Transverse colon (tissue), 4 donors: Measurements from ENCODE around the gene WSCD2.

Experiments
- CTCF ChIP-seq, 5 experiments: fragments of 200-600 bp in 3 of 5; fragments of 450-650 bp in 2 of 5; sonication (generic) in 3 of 5; IDR thresholded peaks; 1 replicate in 2 of 5; 2 replicates in 3 of 5; pipeline ENCODE4 v1.5.1; 2016 to 2017; ENCODE audit warnings: antibody characterized with exemption in 5 of 5, inconsistent platforms in 3 of 5, mild to moderate bottlenecking in 2 of 5, moderate library complexity in 1 of 5
- EP300 ChIP-seq: sonication (generic); formaldehyde crosslinking; IDR thresholded peaks from one replicate; pipeline ENCODE4 v1.6.1; 2017; ENCODE audit warnings: antibody characterized with exemption, low read depth
- POLR2A ChIP-seq: fragments of 450-650 bp; IDR thresholded peaks from one replicate; pipeline ENCODE4 v1.6.1; 2016; ENCODE audit warnings: antibody characterized with exemption, mild to moderate bottlenecking, moderate library complexity
- POLR2AphosphoS5 ChIP-seq, 3 donors: sonication (generic); formaldehyde crosslinking; IDR thresholded peaks; one replicate each; pipeline ENCODE4 v1.6.1; 2016; ENCODE audit warnings: antibody characterized with exemption in 3 of 3

GRCh38 chr12:108098374-108098773, 30.7 kb upstream of the WSCD2 start:
- TF ChIP-seq CTCF (IDR thresholded peaks at IDR 0.05) (no peak), POLR2A (no peak), POLR2AphosphoS5 (IDR thresholded peaks at IDR 0.05) (no peak), EP300 (no peak)
